Hepatocyte (in vitro differentiated cells): ENCODE data around the gene MAD1L1. TPM values are rescaled to one million over a fixed set of nuclear protein-coding genes. Genes with fewer than 3 reads are reported as not detected.

ENCODE experiments used
- DNase-seq: peaks from one replicate; pipeline ENCODE4 v3.0.0-alpha.2; 2016; ENCODE audit warnings: low spot score
- H2AFZ ChIP-seq: fragments of 200-600 bp; sonication (generic); 2 replicates; pipeline ENCODE4 v1.6.0; 2016; ENCODE audit warnings: antibody characterized with exemption, mild to moderate bottlenecking
- H3K27ac ChIP-seq: fragments of 200-600 bp; sonication (generic); 2 replicates; pipeline ENCODE4 v1.5.1; 2016; ENCODE audit warnings: mild to moderate bottlenecking
- H3K27me3 ChIP-seq: fragments of 200-600 bp; sonication (generic); 2 replicates; pipeline ENCODE4 v1.6.1; 2016
- H3K36me3 ChIP-seq: fragments of 200-600 bp; sonication (generic); replicated peaks from 2 replicates; pipeline ENCODE4 v1.5.1; 2016; ENCODE audit warnings: low read depth; ENCODE audit not compliant: insufficient read depth
- H3K4me1 ChIP-seq: fragments of 200-600 bp; sonication (generic); 2 replicates; pipeline ENCODE4 v1.5.1; 2016; ENCODE audit warnings: mild to moderate bottlenecking, moderate library complexity; ENCODE audit not compliant: insufficient read depth
- H3K4me2 ChIP-seq: fragments of 200-600 bp; sonication (generic); 2 replicates; pipeline ENCODE4 v1.6.0; 2016
- H3K4me3 ChIP-seq: fragments of 200-600 bp; sonication (generic); 2 replicates; pipeline ENCODE4 v1.5.1; 2016; ENCODE audit warnings: mild to moderate bottlenecking
- H3K79me2 ChIP-seq: fragments of 200-600 bp; sonication (generic); 2 replicates; pipeline ENCODE4 v1.6.0; 2017; ENCODE audit warnings: mild to moderate bottlenecking
- H3K9me2 ChIP-seq: fragments of 200-600 bp; sonication (generic); replicated peaks from 2 replicates; pipeline ENCODE4 v1.6.0; 2017; ENCODE audit warnings: mild to moderate bottlenecking; ENCODE audit not compliant: insufficient read depth
- H3K9me3 ChIP-seq: fragments of 200-600 bp; sonication (generic); 2 replicates; pipeline ENCODE4 v1.5.1; 2016; ENCODE audit warnings: low read depth, mild to moderate bottlenecking
- H4K20me1 ChIP-seq: fragments of 200-600 bp; sonication (generic); 2 replicates; pipeline ENCODE4 v1.6.0; 2016; ENCODE audit warnings: mild to moderate bottlenecking; ENCODE audit not compliant: insufficient read depth, poor library complexity, severe bottlenecking
- CTCF ChIP-seq: fragments of 200-600 bp; sonication (generic); IDR thresholded peaks from 2 replicates; pipeline ENCODE4 v1.5.1; 2016; ENCODE audit warnings: antibody characterized with exemption, mild to moderate bottlenecking; ENCODE audit not compliant: poor library complexity
- EZH2 ChIP-seq: fragments of 200-600 bp; sonication (generic); IDR thresholded peaks from 2 replicates; pipeline ENCODE4 v1.6.1; 2016; ENCODE audit warnings: antibody characterized with exemption, mild to moderate bottlenecking, borderline replicate concordance
- EZH2phosphoT487 ChIP-seq: fragments of 200-600 bp; sonication (generic); IDR thresholded peaks from one replicate; pipeline ENCODE4 v1.6.1; 2018; ENCODE audit warnings: antibody characterized with exemption, mild to moderate bottlenecking, low read depth, moderate library complexity; ENCODE audit not compliant: unreplicated experiment, severe bottlenecking
- WGBS: methylation state at CpG from one replicate; pipeline ENCODE4 v1.1.6; 2016; ENCODE audit warnings: low lambda C conversion rate; ENCODE audit errors: missing lambda C conversion rate; 5-methylcytosine and 5-hydroxymethylcytosine counted together
- polyA plus RNA-seq: library from polyadenylated mRNA; unstranded; fragments of >200 nt; fragmentation: Nextera tagmentation; extraction: Ambion mirVana; gene quantifications from 2 replicates; pipeline ENCODE4 v1.2.1, GENCODE V29; 2016
- total RNA-seq: library from RNA; depleted of rRNA; stranded (reverse); fragments of >200 nt; gene quantifications from 2 replicates; pipeline ENCODE4 v1.2.3, GENCODE V29; 2014

Gene MAD1L1
- total and polyA plus RNA-seq, 2 experiments from 2014 or later, result 30.7 to 31.0 TPM

- no peaks in the 10 kb centered on the region for H3K9me2 ChIP-seq
- no peaks in the 10 kb centered on the region for H3K36me3 ChIP-seq
- DNase-seq, result no peak
- H3K4me3 ChIP-seq, result no peak overlapping the region
- no peaks in the 10 kb centered on the region for H3K4me1 ChIP-seq
- WGBS, result 90% methylated on average over 23 of the region's 28 CpGs
- H3K4me2 ChIP-seq, result no peak overlapping the region
- H2AFZ ChIP-seq, result no peak overlapping the region
- no peaks in the 10 kb centered on the region for H3K79me2 ChIP-seq
- H3K9me3 ChIP-seq, result no peaks in the 10 kb centered on the region
- H3K27me3 ChIP-seq, result no peaks in the 10 kb centered on the region
- no peak overlapping the region for H3K27ac ChIP-seq
- TF ChIP-seq EZH2phosphoT487 (no peak), CTCF (no peak), EZH2 (no peak)
- H4K20me1 ChIP-seq, result no peaks in the 10 kb centered on the region
Measured at GRCh38 chr7:2096692-2097387, 135.9 kb downstream of the MAD1L1 start.

- Histone ChIP-seq H3K4me3 (no peak overlapping the region), H3K27ac (no peak overlapping the region), H3K79me2 (no peaks in the 10 kb centered on the region), H4K20me1 (no peaks in the 10 kb centered on the region), H3K36me3 (no peaks in the 10 kb centered on the region), H2AFZ (no peak overlapping the region), H3K4me1 (no peaks in the 10 kb centered on the region), H3K4me2 (no peak overlapping the region), H3K9me3 (no peaks in the 10 kb centered on the region), H3K9me2 (no peaks in the 10 kb centered on the region), H3K27me3 (no peaks in the 10 kb centered on the region)
- DNase-seq, result no peak
- no peak for TF ChIP-seq CTCF
- TF ChIP-seq EZH2, result no peak
- no peak for TF ChIP-seq EZH2phosphoT487
- WGBS, result 96% methylated on average over 20 of the region's 20 CpGs
Measured at GRCh38 chr7:2095436-2095835, 137.3 kb downstream of the MAD1L1 start.

GRCh38 chr7:2094454-2095045 is 138.2 kb downstream of the MAD1L1 start:
- H3K9me3 ChIP-seq, result no peaks in the 10 kb centered on the region
- H3K4me2 ChIP-seq, result no peak overlapping the region
- TF ChIP-seq EZH2phosphoT487 (no peak), CTCF (no peak), EZH2 (no peak)
- H3K4me1 ChIP-seq, result no peaks in the 10 kb centered on the region
- no peaks in the 10 kb centered on the region for H4K20me1 ChIP-seq
- H3K9me2 ChIP-seq, result no peaks in the 10 kb centered on the region
- 94% methylated on average over 13 of the region's 13 CpGs for WGBS
- no peak overlapping the region for H3K4me3 ChIP-seq
- H3K27me3 ChIP-seq, result no peaks in the 10 kb centered on the region
- H2AFZ ChIP-seq, result no peak overlapping the region
- H3K36me3 ChIP-seq, result no peaks in the 10 kb centered on the region
- no peak overlapping the region for H3K27ac ChIP-seq
- H3K79me2 ChIP-seq, result no peaks in the 10 kb centered on the region
- DNase-seq, result no peak
